Gastrocnemius medialis (tissue), 4 donors: Measurements from ENCODE around the gene ANKRD12. TPM values are rescaled to one million over a fixed set of nuclear protein-coding genes. Genes with fewer than 3 reads are reported as not detected.
A peak's percentile ranks its signal among the peaks of the same experiment; 100 is the strongest.

Source experiments
- ATAC-seq, 2 donors: fragments of 150-250 bp; one replicate each; pipeline ENCODE4 v1.9.1; 2016
- DNase-seq, 2 donors: peaks; one replicate each; pipeline ENCODE4 v3.0.0-alpha.2; 2019
- H3K27ac ChIP-seq, 4 donors: fragments of 200-600 bp; sonication (generic); 1 replicate in 1 of 4; 2 replicates in 3 of 4; pipeline ENCODE4 v1.5.1; 2016 to 2018; ENCODE audit warnings: mild to moderate bottlenecking in 2 of 4, moderate library complexity in 1 of 4
- H3K27me3 ChIP-seq, 3 donors: fragments of 200-600 bp; sonication (generic) in 2 of 3; 1 replicate in 1 of 3; 2 replicates in 2 of 3; pipeline versions ENCODE4 v1.5.1 to v1.6.0; 2016 to 2019; ENCODE audit warnings: mild to moderate bottlenecking in 1 of 3, moderate library complexity in 1 of 3
- H3K36me3 ChIP-seq, 2 donors: fragments of 200-600 bp; sonication (generic) in 1 of 2; one replicate each; pipeline ENCODE4 v1.5.1; 2017 to 2018
- H3K4me1 ChIP-seq, 2 donors: fragments of 200-600 bp; sonication (generic) in 1 of 2; one replicate each; pipeline ENCODE4 v1.5.1; 2016 to 2017; ENCODE audit warnings: mild to moderate bottlenecking in 2 of 2
- H3K4me3 ChIP-seq, 4 donors: fragments of 200-600 bp; sonication (generic) in 3 of 4; 1 replicate in 1 of 4; 2 replicates in 3 of 4; pipeline ENCODE4 v1.5.1; 2016 to 2019; ENCODE audit warnings: mild to moderate bottlenecking in 2 of 4
- H3K9me3 ChIP-seq, 3 donors: fragments of 200-600 bp; sonication (generic) in 2 of 3; 1 replicate in 1 of 3; 2 replicates in 2 of 3; pipeline ENCODE4 v1.5.1; 2016 to 2019
- CTCF ChIP-seq, 5 experiments: fragments of 450-650 bp in 3 of 5; fragments of 200-600 bp in 2 of 5; sonication (generic) in 2 of 5; IDR thresholded peaks in 4 of 5; conservative IDR thresholded peaks in 1 of 5; 1 replicate in 4 of 5; 2 replicates in 1 of 5; pipeline ENCODE4 v1.5.1; 2016 to 2019; ENCODE audit warnings: antibody characterized with exemption in 5 of 5, mild to moderate bottlenecking in 3 of 5, moderate library complexity in 3 of 5
- POLR2A ChIP-seq, 2 donors: fragments of 450-650 bp; IDR thresholded peaks; one replicate each; pipeline ENCODE4 v1.6.1; 2017; ENCODE audit warnings: antibody characterized with exemption in 2 of 2, mild to moderate bottlenecking in 2 of 2, moderate library complexity in 2 of 2
- in situ Hi-C, 4 donors: fragments of 200-750 bp; cut with MboI; loops; one replicate each; pipeline versions ENCODE4 v1.15.0 to v1.8.0; 2017; ENCODE audit warnings: low sequenced_read_pairs in 4 of 4
- intact Hi-C: fragments of 100-400 bp; cut with DNase I; formaldehyde crosslinking; loops from one replicate; pipeline ENCODE4 v1.15.1; 2023; ENCODE audit warnings: low total_unique reads
- total RNA-seq, 4 donors: library from RNA; depleted of rRNA; stranded (reverse); fragments of >200 nt; gene quantifications; one replicate each; pipeline versions ENCODE4 v1.1.0 to v1.2.3, GENCODE V29; 2016

ANKRD12 gene
- total RNA-seq, 4 donors from 2014 or later: 26.9 to 40.1 (median 36.7) TPM

- Histone ChIP-seq H3K27ac (no peak overlapping the region), H3K36me3 (no peaks in the 10 kb centered on the region), H3K4me1 (no peaks in the 10 kb centered on the region), H3K4me3 (no peak overlapping the region), H3K9me3 (no peaks in the 10 kb centered on the region), H3K27me3 (no peaks in the 10 kb centered on the region)
- DNase-seq: no peak
- in situ Hi-C loops (loop anchor here in 1 of 4 donors (25.0 kb wide), 1 partner anchor 666 kb away; no protein-coding TSS in a partner anchor), intact Hi-C loops (no loop called here)
- TF ChIP-seq CTCF (IDR thresholded peaks at IDR 0.05 in 4 of 5, conservative IDR thresholded peaks at IDR 0.05 in 1 of 5): no peak
- TF ChIP-seq POLR2A (IDR thresholded peaks at IDR 0.05): no peak
- ATAC-seq: no peak
Measured at GRCh38 chr18:9328776-9329175, 192.2 kb downstream of the ANKRD12 start.

GRCh38 chr18:9329471-9329870, 192.9 kb downstream of the ANKRD12 start:
- in situ Hi-C loops (loop anchor here in 1 of 4 donors (25.0 kb wide), 1 partner anchor 667 kb away; no protein-coding TSS in a partner anchor), intact Hi-C loops (no loop called here)
- ATAC-seq: no peak
- Histone ChIP-seq H3K27ac (no peak overlapping the region), H3K4me1 (no peaks in the 10 kb centered on the region), H3K36me3 (no peaks in the 10 kb centered on the region), H3K27me3 (no peaks in the 10 kb centered on the region), H3K9me3 (no peaks in the 10 kb centered on the region), H3K4me3 (no peak overlapping the region)
- TF ChIP-seq POLR2A (IDR thresholded peaks at IDR 0.05): no peak
- no peak for TF ChIP-seq CTCF (IDR thresholded peaks at IDR 0.05 in 4 of 5, conservative IDR thresholded peaks at IDR 0.05 in 1 of 5)
- no peak for DNase-seq

- intact Hi-C loops: loop anchor here (5.0 to 10.0 kb wide), 3 partner anchors 183 to 374 kb away; partner anchors contain the start of gene RAB31
- no peak overlapping the region for H3K4me3 ChIP-seq
Measured at GRCh38 chr18:9330419-9330818, 193.8 kb downstream of the ANKRD12 start.

GRCh38 chr18:9333441-9334328, 197.1 kb downstream of the ANKRD12 start:
- H3K27ac ChIP-seq: peak overlapping the region; percentile 43 to 87 (median 54)
- H3K36me3 ChIP-seq: peaks cover 0 to 13% of the 10 kb centered on the region in 2 donors
- H3K4me3 ChIP-seq: peak overlapping the region; percentile 62 to 91 (median 72)
- intact Hi-C loops: loop anchor here (1.0 to 10.0 kb wide), 5 partner anchors 142 to 371 kb away; partner anchors contain the start of genes NDUFV2, RAB31 and RALBP1
- peak; percentile 72 to 73 for ATAC-seq
- H3K27me3 ChIP-seq: no peaks in the 10 kb centered on the region
- H3K9me3 ChIP-seq: no peaks in the 10 kb centered on the region
- no peak for TF ChIP-seq POLR2A (IDR thresholded peaks at IDR 0.05)
- TF ChIP-seq CTCF (IDR thresholded peaks at IDR 0.05 in 4 of 5, conservative IDR thresholded peaks at IDR 0.05 in 1 of 5): no peak
- peaks cover 0 to 8% of the 10 kb centered on the region in 2 donors for H3K4me1 ChIP-seq
- peak in 1 of 2 donors; percentile 12 for DNase-seq
- in situ Hi-C loops: loop anchor here in 2 of 4 donors (10.0 to 25.0 kb wide), 2 partner anchors 131 to 671 kb away; no protein-coding TSS in a partner anchor

More at GRCh38 chr18:9330419-9330818, 193.8 kb downstream of the ANKRD12 start:
- Histone ChIP-seq H3K36me3 (no peaks in the 10 kb centered on the region), H3K9me3 (no peaks in the 10 kb centered on the region), H3K4me1 (peaks cover 0 to 2% of the 10 kb centered on the region in 2 donors), H3K27ac (no peak overlapping the region), H3K27me3 (no peaks in the 10 kb centered on the region)
- DNase-seq: no peak
- TF ChIP-seq POLR2A (IDR thresholded peaks at IDR 0.05) (no peak), CTCF (IDR thresholded peaks at IDR 0.05 in 4 of 5, conservative IDR thresholded peaks at IDR 0.05 in 1 of 5) (no peak)
- in situ Hi-C loops: loop anchor here in 2 of 4 donors (10.0 to 25.0 kb wide), 2 partner anchors 134 to 668 kb away; no protein-coding TSS in a partner anchor
- no peak for ATAC-seq
